GM21367 (cell line): ENCODE data around the gene PODN.

ENCODE experiments used
- ATAC-seq: cut with Tn5 transposase; IDR thresholded peaks from one replicate; pipeline ENCODE4 v1.9.1; 2021; ENCODE audit not compliant: unreplicated experiment

The PODN gene

DNA sequence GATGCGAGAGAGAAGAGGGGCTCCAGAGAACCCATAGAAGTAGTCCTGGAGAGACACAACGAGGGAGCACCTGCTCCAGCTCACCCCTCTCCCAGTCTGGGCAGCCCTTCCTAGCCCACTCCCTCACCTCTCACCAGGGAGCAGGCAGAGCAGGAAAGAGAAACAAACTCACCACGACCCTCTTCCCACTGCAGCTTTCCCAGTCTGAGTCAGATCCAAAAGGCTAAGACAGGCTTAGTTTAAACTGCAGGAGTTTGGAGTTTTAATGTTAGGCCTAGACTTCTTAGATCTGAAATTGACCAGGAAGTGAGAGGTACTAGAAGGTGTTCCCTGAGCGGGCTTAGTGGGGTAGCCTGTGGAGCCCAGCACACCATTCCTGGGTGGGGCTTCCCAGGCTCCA is 50.8 kb downstream of the PODN start:
- no peak for ATAC-seq

DNA sequence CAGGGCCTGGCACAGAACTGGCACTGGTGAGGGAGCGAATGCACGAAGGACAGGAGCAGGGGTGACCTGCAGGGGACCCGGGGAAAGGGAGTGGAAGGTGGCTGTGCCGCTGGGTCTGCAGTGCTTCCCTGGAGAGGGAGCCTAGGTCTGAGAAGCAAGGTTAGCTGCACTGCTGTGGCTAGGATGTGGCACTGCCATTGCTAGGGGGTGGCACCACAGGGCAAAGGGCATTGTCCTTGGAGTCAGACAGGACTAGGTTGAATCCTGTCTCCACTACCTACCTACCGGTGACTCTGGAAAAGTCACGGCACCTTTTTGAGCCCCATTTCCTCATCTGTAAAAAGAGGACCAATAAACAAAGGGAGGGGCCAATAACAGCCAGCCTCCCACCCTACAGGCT is 52.1 kb downstream of the PODN start:
- ATAC-seq: no peak

DNA sequence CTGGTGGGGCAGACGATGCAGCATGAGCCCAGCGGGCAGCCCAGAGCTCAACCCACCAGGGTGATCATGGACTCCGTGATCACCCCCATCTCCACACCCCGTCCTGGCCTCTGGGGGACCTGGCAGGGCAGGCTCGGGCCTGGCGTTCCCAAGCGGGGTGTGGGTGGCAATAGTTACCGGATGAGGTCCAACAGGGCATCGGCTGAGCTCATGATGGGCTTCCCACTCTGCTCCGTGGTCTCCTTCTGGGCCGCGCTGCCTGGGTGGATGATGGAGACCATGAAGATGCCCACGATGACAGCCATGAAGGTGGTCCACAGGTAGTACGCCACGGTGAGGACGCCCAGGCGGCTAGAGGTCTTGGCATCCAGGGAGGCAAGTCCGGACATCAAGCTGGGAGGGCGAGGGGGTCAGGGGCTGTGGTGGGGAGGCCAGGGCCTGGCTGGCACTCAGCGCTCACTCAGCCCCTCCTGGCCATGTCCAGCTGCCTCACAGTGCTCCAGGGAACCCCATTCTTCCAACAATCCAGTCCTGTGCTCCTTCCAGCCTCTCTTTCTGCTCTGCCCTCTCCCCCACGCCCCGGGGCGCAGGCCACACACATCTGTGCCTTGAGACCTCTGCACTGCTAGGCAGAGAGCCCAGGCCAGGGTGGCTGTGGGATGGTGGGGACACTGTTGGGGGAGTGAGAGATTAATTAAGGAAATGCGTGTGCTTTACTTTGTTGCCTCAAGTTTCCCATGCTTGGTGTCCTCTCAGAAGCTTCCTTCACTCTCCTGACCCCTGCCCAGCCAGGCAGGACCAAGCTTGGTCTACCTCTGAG is 52.8 kb downstream of the PODN start:
- no peak for ATAC-seq

DNA sequence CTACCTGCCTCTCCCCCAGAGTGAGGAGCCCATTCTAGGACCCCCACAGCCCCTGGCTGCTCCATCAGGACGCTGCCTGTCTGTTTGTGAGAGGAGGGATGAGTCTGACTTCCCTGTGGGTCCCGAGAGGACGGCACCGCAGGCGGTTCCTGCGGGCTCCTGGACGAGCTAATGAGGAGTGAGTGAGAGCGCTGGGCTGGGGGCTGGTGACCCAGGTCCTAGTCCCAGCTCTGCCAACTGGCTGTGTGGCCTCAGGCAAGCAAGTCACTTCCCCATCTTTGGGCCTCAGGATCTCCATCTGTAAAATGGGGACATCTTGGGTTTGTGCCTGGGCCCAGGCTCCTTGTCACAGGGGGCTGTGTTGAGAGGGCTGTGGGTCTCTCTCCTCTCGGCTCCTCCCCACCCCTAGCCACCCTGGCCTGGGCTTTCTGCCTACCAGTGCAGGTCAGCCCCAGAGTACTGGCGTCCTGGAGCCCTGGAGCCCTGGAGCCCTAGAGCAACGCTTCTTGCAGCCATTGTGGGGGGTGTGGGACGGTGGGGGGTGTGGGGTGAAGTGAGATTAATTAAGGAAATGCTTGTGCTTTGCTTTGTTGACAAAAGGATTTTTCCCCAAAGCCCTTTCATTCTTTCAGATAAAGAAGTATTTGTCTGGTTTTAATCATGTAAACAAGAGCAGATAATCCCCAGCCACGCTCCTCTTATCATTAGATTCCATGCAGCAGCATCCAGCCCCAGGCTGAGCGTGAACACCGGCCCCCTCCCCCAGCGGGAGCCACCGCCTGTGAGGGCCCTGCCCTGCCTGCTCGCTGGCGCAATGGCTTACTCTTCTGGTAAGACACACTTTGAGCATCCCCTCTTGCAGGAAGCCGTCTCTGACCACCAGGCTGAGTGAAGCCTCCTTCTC is 53.6 kb downstream of the PODN start:
- no peak for ATAC-seq

DNA sequence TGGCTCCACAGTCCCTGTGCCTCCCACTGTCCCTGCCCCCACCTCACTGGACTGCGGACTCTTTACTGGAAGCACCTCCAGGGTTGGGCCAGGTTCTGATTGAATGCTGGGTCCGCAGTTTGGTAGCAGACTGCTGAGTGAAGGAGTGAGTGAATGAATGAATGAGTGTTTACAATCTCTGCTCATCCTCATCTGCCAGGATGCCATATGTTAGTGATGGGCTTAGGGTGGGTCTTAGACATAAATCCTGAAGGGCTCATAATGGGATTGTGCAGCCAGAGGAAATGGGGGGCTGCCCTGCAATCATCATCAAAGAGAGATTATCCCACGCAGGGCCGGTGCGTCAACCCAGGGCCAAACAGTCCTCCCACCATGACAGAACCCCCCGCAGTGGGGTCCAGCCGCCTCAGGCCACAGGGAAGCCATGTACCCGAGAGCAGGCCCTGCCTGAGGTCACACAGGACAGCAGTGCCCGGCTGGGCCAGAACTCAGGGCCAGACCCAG is 54.3 kb downstream of the PODN start:
- no peak for ATAC-seq

DNA sequence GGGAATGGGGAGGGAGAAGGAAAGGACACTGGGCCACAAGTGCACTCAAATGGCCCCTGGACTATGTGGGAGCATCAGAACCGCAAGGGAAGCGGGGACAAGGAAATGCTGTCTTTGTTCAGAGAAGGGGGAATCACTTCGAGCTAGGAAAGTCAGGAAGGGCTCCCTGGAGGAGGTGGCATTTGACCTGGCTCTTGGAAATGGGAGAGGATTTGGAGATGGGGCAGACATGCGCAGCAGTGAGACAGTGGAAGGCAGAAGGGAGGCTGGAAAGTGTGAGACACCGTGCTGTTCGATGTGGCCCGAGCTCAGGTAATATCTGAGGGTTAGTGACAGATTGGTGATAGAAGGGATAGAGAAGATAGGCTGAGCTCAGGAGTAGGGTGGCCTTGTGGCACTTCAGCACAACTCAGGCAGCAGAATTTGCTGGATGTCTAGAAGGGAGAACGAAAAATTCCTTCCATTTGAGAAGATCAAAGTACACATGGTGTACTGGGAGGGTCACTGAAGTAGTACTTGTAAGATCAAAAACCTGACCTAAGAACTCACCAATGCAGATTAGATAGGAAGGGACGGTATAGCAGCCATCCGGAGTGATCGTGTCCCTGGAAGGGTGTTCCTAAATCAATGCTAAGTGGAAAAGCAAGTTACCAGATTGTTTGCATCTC is 55.1 kb downstream of the PODN start:
- no peak for ATAC-seq

DNA sequence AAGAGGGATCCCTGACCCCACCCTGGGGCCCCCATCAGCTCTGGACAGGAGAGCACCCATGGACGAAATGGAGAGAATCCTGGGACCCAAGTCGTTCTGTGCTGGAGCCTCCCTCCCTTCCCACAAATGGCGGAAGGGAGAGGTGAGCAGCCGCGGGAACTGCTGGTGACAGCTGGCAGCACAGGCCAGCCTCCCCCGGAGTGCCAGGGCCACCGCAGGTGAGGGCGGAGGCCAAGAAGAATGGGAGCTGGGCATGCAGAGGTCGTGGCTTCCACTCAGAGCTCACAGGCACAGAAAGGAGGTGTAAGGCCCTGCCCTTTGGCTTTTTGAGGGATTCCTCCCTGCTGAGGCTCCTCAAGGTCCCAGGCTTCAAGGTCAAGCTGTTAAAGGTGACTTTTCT is 55.8 kb downstream of the PODN start:
- no peak for ATAC-seq

DNA sequence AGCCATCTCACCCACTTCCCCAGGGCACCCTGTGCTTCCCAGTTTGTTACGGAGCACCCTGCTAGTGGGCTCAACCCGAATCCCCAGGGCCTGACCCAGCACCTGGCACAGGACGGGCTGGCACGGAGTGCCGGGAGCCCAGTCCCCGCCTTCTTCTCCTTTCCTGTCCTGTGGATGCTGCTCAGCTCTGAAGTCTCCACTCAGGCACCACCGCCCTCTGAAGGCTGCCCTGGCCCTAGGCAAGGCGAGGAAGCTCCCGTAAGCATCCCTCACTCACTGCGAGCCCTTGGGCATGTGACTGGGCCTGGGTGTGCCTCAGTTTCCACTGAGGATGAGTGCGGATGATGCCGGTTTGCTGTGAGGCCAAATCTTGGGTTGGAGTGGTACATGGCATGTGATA is 58.6 kb downstream of the PODN start:
- no peak for ATAC-seq

DNA sequence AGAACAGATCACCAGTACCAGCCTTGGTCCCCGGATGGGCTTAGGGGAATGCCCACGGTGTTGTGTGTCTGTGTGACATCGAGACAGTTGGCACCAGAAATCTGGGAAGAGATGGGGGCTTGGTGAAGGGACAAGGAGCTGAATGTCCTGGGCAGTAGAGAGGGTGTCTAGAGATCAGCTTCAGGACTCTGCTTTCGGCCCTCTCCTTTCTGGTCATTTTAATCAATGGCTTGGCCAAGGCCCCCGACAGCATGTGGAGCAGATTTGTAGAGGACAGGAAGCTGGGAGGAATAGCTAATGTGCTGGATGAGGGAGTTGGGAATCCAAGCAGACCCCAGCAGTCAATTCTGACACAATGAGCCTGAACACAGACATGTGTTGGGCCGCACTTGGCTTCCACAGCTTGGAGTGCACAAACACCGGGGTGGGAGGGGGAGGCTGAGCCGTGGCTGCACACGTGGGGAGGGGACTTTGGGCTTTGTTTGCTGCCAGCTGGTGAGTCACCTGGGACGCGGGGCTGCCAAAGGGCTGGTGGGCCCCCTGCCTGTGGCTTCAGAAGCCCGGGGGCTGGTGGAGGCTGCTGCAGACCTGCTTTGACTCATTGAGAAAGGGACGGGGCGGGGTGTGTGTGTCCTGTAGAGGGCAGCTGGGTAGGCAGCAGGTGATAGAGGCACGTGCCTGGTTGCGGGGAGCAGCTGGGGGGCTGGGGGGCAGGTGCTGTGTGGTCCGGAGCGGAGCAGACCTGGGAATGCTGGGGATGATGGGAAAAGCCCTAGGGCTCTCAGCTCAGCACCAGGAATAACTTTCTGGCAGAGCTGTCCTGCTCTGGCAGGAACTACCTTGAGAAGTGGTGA is 59.5 kb downstream of the PODN start:
- ATAC-seq: no peak

DNA sequence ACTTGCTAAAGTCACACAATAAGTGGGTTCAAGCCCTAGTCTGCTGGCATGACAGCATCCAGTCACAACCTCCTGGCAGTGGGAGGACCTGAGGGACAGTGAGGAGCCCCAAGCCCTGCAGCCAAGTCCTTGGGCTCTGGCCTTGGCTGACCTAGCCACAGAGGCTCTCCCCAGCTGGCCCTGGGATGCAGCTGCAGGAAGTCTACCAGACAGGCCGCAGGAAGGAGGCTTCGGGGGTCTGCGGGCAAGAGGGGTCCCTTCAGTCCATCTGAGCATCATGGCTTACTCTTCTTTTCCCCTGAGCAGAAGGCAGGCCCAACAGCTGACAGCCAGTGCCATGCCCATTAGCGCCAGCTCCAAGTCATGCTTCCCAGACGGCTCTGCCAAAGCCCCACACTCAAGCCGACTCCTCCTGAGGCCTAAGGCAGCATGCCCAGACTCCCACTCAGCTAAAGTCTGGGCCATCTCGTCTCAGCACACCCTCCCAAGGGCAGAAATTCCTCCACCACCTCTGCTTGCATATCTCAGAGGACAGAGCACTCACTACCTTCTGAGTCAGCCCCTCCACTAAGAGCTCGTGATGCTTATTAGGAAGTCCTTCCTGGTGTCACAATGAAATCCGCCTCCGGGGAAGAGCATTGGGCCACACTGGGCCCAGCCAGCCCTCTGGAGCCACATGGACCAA is 60.3 kb downstream of the PODN start:
- no peak for ATAC-seq

DNA sequence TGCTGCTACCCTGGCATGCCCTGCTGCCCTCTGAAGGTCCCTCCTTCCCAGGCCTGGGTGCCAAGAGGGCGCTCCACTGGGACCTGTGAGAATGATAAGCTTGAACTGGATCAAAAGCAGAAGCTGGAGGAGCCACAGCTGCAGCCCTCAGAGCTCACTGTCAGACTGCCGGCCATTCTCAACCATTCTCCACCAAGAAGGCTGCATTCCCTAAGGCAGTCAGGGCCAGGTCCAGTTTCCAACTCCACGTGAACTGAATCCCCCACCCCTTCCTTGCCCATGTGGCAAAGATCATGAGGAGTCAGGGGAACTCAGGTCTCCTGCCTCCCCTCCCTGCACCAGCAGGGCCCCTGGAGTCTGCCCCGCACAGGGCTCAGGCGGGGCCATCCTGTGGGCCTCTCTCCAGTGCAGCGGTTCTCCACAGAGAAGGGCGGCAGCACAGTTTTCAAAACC is 61.0 kb downstream of the PODN start:
- ATAC-seq: no peak

DNA sequence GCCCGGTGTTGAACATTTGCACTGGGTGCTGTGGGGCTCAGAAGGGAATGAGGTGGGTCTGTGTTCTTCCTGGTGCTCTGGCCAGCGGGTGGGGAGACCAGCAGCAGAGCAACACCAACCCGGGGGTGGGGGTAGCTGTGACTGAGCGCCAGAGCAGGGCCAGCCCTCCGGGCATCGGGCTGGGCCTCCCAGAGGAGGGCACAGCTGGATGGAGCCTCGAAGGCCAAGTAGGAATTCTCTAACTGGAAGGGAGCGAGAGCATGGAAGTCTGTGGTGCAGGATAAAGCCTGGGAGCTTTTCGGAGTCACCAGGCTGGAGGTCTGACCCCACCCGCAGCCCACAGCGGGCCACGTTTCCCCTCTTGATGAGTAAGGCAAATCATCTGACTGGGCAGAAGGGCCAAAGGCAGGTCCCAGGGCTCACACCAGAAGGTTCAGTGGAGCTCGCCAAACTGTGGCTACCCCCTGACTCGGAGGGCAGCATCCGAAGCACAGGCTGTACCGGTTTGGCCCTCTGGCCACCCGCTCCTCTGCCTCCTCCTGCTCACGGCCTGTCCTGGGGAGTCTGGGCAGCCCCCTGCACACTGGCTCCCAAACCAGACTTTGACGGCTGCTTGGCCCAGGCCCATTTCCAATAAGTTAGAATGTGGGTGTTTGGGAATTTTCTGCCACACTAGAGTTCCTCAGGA is 61.6 kb downstream of the PODN start:
- no peak for ATAC-seq

DNA sequence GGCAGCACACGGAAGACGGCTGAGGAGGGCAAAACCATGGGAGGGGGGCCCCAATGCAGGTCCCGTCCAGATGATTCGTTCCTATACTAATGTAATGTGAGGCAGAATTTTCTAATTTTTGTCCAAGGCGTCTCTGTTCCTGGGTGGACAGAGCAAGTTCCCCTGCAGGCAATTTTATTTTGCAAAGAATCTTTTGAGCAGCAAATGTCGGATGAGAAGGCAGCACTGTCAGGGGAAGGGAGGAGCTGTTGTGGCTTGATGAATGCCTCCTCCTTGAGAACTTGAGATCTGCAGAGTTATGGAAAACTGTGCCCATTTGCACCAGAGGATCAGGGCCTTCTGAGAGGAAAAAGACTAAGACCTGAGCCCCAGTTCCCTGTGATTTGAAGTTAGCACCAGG is 63.1 kb downstream of the PODN start:
- ATAC-seq: no peak

DNA sequence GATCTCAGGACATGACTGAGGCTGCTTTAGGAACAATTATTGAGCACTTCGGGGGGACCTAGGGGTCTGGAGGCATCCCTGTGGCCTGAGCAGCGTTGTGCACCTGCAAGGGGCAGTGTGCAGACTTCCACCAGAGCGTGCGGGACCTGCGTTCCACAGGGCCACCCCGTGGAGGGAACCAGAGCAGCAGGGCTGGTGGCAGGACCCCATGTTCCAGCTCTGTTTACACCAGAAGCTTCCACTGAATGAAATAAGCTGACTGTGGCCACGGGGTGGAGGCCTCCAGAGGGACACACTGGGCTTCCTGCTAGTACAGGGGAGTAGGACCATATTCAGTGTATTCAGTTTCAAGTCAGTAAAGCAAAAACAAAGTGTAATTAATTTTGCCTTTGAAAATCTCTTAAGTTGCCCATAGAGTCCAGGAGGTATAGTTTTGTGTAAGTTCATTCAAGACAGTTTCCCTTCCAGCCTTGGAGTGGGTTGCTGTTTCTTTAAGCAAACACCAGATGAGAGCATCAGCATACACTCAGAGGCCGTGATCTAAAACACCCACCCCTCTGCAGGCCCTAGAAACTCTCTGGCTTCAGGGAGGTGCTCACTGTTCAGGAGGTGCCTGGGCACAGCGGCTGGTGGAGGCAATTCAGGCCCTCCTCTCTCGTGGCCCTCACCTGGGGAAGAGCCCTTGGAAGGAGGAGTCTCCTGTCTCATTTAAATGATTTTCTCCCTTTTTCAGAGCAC is 63.8 kb downstream of the PODN start:
- no peak for ATAC-seq

DNA sequence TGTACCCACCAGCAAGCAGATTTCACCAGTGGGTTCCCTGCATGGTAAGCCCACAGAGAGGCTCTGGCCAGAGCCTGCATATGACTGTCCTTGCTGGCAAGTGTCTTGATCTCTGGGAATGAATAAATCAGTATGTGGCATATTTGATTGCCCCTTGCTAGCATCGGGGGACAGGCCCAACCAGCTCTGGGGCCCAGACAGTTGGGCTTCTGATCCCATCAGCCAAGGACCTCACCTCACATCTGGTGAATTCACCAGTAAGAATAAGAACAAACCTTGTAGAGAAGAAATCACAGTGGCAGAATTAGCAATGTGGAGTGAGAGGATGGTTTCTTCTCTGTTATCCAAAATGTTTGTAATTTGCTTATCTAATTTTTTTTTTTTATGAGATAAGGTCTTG is 64.5 kb downstream of the PODN start:
- ATAC-seq: no peak

DNA sequence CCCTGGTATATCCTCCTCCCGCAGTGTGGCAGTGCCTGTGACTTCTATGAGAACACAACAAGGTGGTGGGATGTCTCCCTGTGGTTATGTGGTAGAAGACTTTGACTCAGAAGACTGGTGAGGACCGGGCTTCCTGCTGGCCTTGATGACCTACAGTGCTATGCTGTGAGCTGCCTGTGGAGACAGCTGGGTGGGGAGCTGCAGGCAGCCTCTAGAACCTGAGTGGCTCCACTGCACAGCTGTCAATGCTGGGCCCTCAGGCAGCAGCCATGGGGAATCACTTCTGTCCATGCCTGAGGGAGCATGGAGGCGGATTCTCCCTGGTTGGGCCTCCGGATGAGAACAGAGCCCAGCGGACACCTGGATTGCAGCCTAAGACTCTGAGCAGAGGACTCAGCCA is 65.5 kb downstream of the PODN start:
- no peak for ATAC-seq

DNA sequence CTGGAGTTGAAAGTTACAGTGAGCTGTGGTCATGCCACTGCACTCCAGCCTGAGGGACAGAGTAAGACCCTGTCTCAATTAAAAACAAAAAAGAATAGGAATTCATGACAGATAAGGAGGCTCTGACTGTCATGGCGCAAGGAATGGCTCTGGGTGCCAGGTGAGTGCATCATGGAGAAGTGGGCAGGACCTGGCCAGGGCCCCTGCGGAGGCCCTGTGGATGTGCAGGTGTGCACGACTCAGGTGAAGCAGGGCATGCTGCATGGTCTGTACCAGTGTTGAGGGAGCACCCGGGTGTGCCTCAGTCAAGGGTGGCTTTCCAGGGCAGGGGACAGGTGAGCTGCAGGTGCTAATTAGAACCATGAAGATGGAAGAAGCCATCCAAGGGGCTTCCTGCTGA is 66.4 kb downstream of the PODN start:
- ATAC-seq: no peak

DNA sequence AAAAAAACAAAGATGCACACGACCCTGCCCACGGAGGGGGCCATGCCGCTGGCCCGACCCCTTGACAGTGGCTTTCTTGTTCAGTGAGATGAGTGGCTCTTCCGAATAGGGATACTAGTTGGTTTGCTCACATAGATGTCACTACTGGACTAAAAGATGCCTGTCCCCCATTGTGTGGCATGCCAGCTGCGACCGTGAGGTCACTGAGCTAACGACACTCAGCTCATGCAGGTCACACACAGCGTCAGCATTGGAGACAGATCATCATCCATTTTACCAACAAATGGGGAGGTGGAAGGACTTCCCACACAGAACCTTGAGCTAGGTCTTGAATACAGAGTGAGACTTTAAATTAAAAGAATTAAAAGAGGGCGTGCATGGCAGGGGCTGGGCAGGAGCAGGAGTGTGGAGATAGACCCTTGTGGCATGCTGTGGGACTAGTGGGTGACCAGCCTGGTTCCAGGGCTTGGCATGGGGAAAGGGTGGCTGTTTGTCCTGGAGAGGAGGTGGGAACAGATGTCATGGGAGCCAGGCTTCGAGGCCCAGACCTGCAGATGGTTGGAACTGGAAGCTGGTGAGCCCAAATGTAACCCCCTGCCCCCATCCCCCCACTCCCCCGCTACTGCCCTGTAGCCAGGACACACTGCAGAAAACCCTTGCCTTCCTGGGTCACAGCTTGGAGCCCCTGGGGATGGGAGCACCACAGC is 68.0 kb downstream of the PODN start:
- no peak for ATAC-seq
